T47D (cell line): ENCODE results near the gene TBC1D16.

Experiments used
- DNase-seq, 2 experiments: peaks; one replicate each; pipeline versions ENCODE4 v3.0.0 to v3.0.0-alpha.2; 2011 to 2012; ENCODE audit warnings: low read depth in 1 of 2, low spot score in 1 of 2
- JUND ChIP-seq: IDR thresholded peaks from 2 replicates; pipeline ENCODE4 v1.6.1; 2012; ENCODE audit warnings: low read depth
- in situ Hi-C: cut with HindIII; loops from 2 replicates; pipeline ENCODE4 v1.10.0; 2016; ENCODE audit warnings: low sequenced_read_pairs, low pct_unique_long_range_greater_than_20kb

The TBC1D16 gene

GRCh38 chr17:79890706-79891105 lies 145.0 kb downstream of the TBC1D16 start:
- DNase-seq = no peak
- in situ Hi-C loops = no loop called here
- TF ChIP-seq JUND = no peak

GRCh38 chr17:79888811-79889634 lies 146.6 kb downstream of the TBC1D16 start:
- TF ChIP-seq JUND = no peak
- no peak for DNase-seq
- in situ Hi-C loops = no loop called here

GRCh38 chr17:79888009-79888540 lies 147.6 kb downstream of the TBC1D16 start:
- no peak for DNase-seq
- in situ Hi-C loops = no loop called here
- TF ChIP-seq JUND = no peak

- in situ Hi-C loops = no loop called here
- no peak for TF ChIP-seq JUND
Observed at GRCh38 chr17:79887451-79887991, 148.2 kb downstream of the TBC1D16 start.

GRCh38 chr17:79883202-79883601 lies 152.5 kb downstream of the TBC1D16 start:
- no peak for DNase-seq
- in situ Hi-C loops = no loop called here
- TF ChIP-seq JUND = no peak

More at GRCh38 chr17:79887451-79887991, 148.2 kb downstream of the TBC1D16 start:
- DNase-seq = no peak
